Measurements from ENCODE around the gene CNNM1.

DNA sequence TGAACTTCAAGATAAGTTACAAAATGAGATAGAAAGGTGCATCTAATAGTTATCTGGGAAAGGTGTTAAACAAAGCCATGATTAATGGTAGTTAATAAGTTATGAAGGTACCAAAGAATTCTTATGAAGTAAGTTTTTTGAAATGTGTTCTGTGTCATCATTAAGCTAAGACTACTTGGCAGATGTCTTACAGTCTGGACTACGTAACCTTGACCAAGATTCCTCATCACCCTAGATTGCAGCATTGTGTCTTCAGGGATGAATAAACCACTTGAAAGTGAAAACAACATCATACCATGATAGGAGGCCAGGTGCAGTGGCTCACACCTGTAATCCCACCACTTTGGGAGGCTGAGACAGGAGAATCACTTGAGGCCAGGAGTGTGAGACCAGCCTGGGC, 53.0 kb downstream of the CNNM1 start:
- TF ChIP-seq CTCF (IDR thresholded peaks at IDR 0.05) (no peak), POLR2A (IDR thresholded peaks at IDR 0.05) (no peak)
